ENCODE measurements around the gene KLK10. TPM values are rescaled to one million over a fixed set of nuclear protein-coding genes. Genes with fewer than 3 reads are reported as not detected.

Gene KLK10
- polyA plus RNA-seq, 1 donor, result 0.18 TPM

DNA sequence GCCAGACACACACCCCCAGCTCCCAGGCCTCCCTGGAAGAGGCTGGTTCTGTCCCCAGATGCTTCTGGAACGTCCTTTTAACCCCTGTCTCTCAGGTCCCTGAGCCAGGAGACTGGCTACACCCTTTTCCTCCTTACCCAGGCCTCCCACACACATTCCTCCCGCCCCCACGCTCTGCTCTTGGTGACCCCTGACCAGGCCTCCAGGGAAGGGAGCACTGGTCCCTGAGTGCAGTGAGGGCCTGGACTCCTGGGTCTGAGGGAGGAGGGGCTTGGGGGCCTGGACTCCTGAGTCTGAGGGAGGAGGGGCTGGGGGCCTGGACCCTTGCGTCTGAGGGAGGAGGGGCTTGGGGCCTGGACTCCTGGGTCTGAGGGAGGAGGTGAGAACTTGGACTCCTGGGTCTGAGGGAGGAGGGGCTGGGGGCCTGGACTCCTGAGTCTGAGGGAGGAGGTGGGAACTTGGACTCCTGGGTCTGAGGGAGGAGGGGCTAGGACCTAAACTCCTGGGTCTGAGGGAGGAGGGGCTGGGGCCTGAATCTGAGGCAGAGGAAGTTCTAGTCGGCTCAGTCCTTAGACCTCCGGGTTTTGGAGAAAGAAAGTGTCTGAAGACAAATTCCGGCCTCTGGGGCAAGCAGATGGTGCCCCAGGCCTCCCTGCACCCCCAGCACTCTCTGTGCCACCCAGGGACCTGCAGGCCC lies 50.6 kb downstream of the KLK10 start:
- DNase-seq (ENCODE audit: low read depth), result no peak

DNA sequence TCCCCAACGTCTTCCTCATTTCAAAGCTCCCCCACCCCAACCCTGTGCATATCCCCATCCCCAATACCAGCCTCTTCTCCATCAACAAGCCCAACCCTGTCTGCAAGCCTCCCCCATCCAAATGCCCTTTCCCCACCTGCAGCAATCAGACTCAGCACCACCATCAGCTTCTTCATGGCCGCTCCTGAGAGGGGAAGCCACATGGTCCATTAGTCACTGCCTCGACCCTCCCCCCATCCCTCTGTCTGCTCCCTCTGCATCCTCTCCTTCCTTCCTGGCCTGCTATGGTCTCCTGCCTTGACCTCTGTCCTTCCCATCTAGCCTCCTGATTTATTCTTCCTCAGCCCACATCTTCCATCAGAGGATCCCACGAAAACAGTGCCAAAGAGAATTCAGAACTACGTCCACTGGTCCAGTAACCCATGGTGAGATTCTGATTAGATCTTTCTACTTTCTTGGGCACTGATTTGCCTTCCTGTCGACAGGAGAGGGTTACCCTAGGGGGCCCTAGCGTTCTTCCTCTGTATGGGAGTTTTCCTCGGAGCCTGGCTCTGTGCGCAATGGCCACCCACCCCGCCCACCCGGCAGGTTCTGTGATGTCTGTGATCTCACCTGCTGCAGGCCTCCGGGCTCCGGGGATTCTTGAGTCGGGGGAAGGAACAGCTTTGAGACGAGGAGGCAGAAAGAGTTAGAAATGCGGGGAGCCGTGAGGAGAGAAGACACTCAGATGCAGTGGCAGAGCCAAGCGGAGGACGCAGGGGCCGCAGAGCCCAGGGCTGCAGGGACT lies 51.4 kb downstream of the KLK10 start:
- DNase-seq (ENCODE audit: low read depth), result no peak

DNA sequence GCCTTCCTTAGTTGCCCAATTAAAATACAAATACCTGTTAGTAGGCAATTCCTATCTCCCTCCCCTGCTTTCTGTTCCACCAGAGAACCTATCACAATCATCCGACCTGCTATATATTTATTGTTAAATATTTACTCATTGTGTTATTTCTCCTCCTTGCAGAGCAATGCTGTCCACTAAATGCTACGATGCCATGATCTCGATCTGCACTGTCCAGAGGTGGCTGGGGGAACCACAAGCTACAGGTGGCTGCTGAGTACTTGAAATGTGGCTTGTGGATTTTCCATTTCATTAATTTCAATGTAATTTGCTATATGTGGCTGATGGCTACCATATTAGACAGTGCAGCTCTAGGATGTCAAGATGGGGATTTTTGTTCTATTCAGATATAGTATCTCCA lies 55.2 kb downstream of the KLK10 start:
- no peak for DNase-seq (ENCODE audit: low read depth)

DNA sequence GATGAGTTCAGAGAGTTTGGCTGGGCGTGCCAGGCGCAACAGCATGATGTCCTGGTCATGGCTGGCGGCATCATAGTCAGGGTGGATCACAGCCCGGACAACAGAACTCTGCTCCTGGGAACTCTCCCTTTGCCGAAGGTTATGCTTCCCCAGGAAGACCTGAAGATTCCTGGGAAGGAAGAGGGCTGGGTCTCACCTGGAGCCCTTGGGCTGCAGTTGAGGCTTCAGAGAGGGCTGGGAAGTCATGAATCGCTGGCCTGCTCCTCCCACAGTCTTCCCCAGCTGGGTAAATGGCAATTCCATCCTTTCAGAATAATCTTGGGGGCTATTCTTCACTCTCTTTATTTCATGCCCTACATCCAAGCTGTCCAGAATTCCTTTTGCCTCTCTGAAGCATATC lies 56.1 kb downstream of the KLK10 start:
- DNase-seq (ENCODE audit: low read depth), result no peak

Other genes starting within 250 kb of the KLK10 start
- not detected for gene GPR32, start 249.2 kb downstream of the KLK10 start, polyA plus RNA-seq (ENCODE audit: insufficient read length)
- not detected for gene ACP4, start 229.3 kb downstream of the KLK10 start, polyA plus RNA-seq (ENCODE audit: insufficient read length)
- gene KLK1, start 195.9 kb downstream of the KLK10 start, polyA plus RNA-seq (ENCODE audit: insufficient read length), result 0.56 TPM
- not detected for gene KLK15, start 186.1 kb downstream of the KLK10 start, polyA plus RNA-seq (ENCODE audit: insufficient read length)
- not detected for gene KLK3, start 164.8 kb downstream of the KLK10 start, polyA plus RNA-seq (ENCODE audit: insufficient read length)
- 0.40 TPM for gene KLK2, start 146.3 kb downstream of the KLK10 start, polyA plus RNA-seq (ENCODE audit: insufficient read length)
- not detected for gene KLK4, start 108.3 kb downstream of the KLK10 start, polyA plus RNA-seq (ENCODE audit: insufficient read length)
- not detected for gene KLK5, start 66.7 kb downstream of the KLK10 start, polyA plus RNA-seq (ENCODE audit: insufficient read length)
- 0.10 TPM for gene KLK6, start 50.1 kb downstream of the KLK10 start, polyA plus RNA-seq (ENCODE audit: insufficient read length)
- gene KLK7, start 35.8 kb downstream of the KLK10 start, polyA plus RNA-seq (ENCODE audit: insufficient read length), result not detected
- not detected for gene KLK8, start 18.1 kb downstream of the KLK10 start, polyA plus RNA-seq (ENCODE audit: insufficient read length)
- not detected for gene KLK11, start 6.9 kb upstream of the KLK10 start, polyA plus RNA-seq (ENCODE audit: insufficient read length)
- not detected for gene KLK12, start 15.3 kb upstream of the KLK10 start, polyA plus RNA-seq (ENCODE audit: insufficient read length)
- not detected for gene KLK13, start 45.4 kb upstream of the KLK10 start, polyA plus RNA-seq (ENCODE audit: insufficient read length)
- gene KLK14, start 63.2 kb upstream of the KLK10 start, polyA plus RNA-seq (ENCODE audit: insufficient read length), result 0.34 TPM
- 2.4 TPM for gene CTU1, start 88.7 kb upstream of the KLK10 start, polyA plus RNA-seq (ENCODE audit: insufficient read length)
- gene SIGLEC9, start 105.2 kb upstream of the KLK10 start, polyA plus RNA-seq (ENCODE audit: insufficient read length), result 0.65 TPM
- 0.37 TPM for gene SIGLEC7, start 122.6 kb upstream of the KLK10 start, polyA plus RNA-seq (ENCODE audit: insufficient read length)
- 3.8 TPM for gene CD33, start 205.4 kb upstream of the KLK10 start, polyA plus RNA-seq (ENCODE audit: insufficient read length)
- not detected for gene SIGLECL1, start 231.4 kb upstream of the KLK10 start, polyA plus RNA-seq (ENCODE audit: insufficient read length)

Data from forelimb muscle (tissue), 1 donor.